GM19025 (cell line): ENCODE data around the gene BNC2.

Experiments used
- ATAC-seq: cut with Tn5 transposase; IDR thresholded peaks from one replicate; pipeline ENCODE4 v1.9.1; 2021; ENCODE audit warnings: mild to moderate bottlenecking, low read depth, moderate library complexity; ENCODE audit not compliant: unreplicated experiment

BNC2 gene

DNA sequence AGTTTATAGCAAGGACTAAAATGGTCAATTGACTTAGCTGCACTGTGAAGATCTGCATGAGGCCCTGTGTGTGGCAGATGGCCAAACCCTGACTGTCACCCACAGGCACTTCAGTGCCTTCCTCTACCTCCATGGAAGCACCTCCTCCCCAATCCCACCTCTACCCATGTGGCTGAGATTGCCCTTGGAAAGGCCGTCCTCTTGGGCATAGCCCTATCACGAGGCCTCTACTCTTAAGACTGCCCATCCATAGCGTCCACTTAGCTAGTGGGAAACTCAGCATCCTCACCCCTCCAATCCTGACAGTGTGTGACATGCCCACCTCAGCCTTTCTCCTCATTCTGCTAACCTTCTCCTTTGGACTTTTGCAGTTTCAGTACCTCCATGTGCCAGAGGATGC is 510.2 kb downstream of the BNC2 start:
- ATAC-seq = no peak
